H9 (cell line): Measurements from ENCODE around the gene CLPTM1L. TPM values are rescaled to one million over a fixed set of nuclear protein-coding genes. Genes with fewer than 3 reads are reported as not detected.

ENCODE experiments used
- DNase-seq: peaks from one replicate; pipeline ENCODE4 v3.0.0-alpha.2; 2017
- H2AFZ ChIP-seq: one replicate; pipeline ENCODE4 v1.6.1; 2013; ENCODE audit warnings: mild to moderate bottlenecking, low read length, control low read depth, moderate library complexity
- H2AK5ac ChIP-seq: 2 replicates; pipeline ENCODE4 v1.6.1; 2013; ENCODE audit warnings: low read length, control low read depth, mixed read lengths; ENCODE audit not compliant: insufficient read length
- H2BK120ac ChIP-seq: one replicate; pipeline ENCODE4 v1.6.1; 2013; ENCODE audit warnings: low read depth, mild to moderate bottlenecking, low read length, control low read depth, inconsistent platforms; ENCODE audit not compliant: poor library complexity, severe bottlenecking
- H2BK12ac ChIP-seq: 2 replicates; pipeline ENCODE4 v1.6.1; 2013; ENCODE audit warnings: low read length, control low read depth, mixed read lengths, low read depth; ENCODE audit not compliant: insufficient read length
- H2BK15ac ChIP-seq: 2 replicates; pipeline ENCODE4 v1.6.1; 2013; ENCODE audit warnings: low read depth, low read length, control low read depth
- H2BK20ac ChIP-seq: one replicate; pipeline ENCODE4 v1.6.1; 2013; ENCODE audit warnings: low read depth, mild to moderate bottlenecking, low read length, control low read depth, inconsistent platforms; ENCODE audit not compliant: poor library complexity, severe bottlenecking
- H2BK5ac ChIP-seq: 2 replicates; pipeline ENCODE4 v1.6.1; 2013; ENCODE audit warnings: low read length, control low read depth, mixed read lengths; ENCODE audit not compliant: insufficient read length
- H3K14ac ChIP-seq: 2 replicates; pipeline ENCODE4 v1.6.1; 2013; ENCODE audit warnings: low read length, control low read depth; ENCODE audit not compliant: insufficient read depth
- H3K18ac ChIP-seq: 2 replicates; pipeline ENCODE4 v1.6.1; 2013; ENCODE audit warnings: low read depth, mild to moderate bottlenecking, mixed read lengths, low read length, control low read depth; ENCODE audit not compliant: insufficient read length
- H3K23ac ChIP-seq: 2 replicates; pipeline ENCODE4 v1.6.1; 2013; ENCODE audit warnings: low read length, control low read depth, mixed read lengths, low read depth; ENCODE audit not compliant: insufficient read length
- H3K23me2 ChIP-seq: 2 replicates; pipeline ENCODE4 v1.6.1; 2013; ENCODE audit warnings: low read depth, mild to moderate bottlenecking, mixed read lengths, low read length, control low read depth; ENCODE audit not compliant: insufficient read length, poor library complexity, severe bottlenecking
- H3K27ac ChIP-seq: 2 replicates; pipeline ENCODE4 v1.5.1; 2013; ENCODE audit warnings: low read length, control low read depth, mixed read lengths, low read depth; ENCODE audit not compliant: insufficient read length
- H3K27me3 ChIP-seq: 2 replicates; pipeline ENCODE4 v1.6.1; 2013; ENCODE audit warnings: low read length, control low read depth, inconsistent platforms; ENCODE audit not compliant: insufficient read depth
- H3K4ac ChIP-seq: 2 replicates; pipeline ENCODE4 v1.6.1; 2013; ENCODE audit warnings: low read depth, mild to moderate bottlenecking, control low read depth, inconsistent platforms, low read length, moderate library complexity
- H3K4me1 ChIP-seq: 2 replicates; pipeline ENCODE4 v1.6.1; 2013; ENCODE audit warnings: low read length, control low read depth, inconsistent platforms; ENCODE audit not compliant: insufficient read depth
- H3K4me2 ChIP-seq: 2 replicates; pipeline ENCODE4 v1.6.1; 2013; ENCODE audit warnings: low read length, control low read depth, mixed read lengths; ENCODE audit not compliant: insufficient read length, insufficient read depth
- H3K56ac ChIP-seq: 2 replicates; pipeline ENCODE4 v1.6.1; 2013; ENCODE audit warnings: low read depth, mild to moderate bottlenecking, mixed read lengths, low read length, control low read depth; ENCODE audit not compliant: insufficient read length
- H3K79me1 ChIP-seq: 2 replicates; pipeline ENCODE4 v1.6.1; 2013; ENCODE audit warnings: low read depth, mild to moderate bottlenecking, moderate library complexity, low read length, control low read depth, inconsistent platforms; ENCODE audit not compliant: insufficient read depth, poor library complexity, severe bottlenecking
- H3K79me2 ChIP-seq: 2 replicates; pipeline ENCODE4 v1.6.1; 2013; ENCODE audit warnings: low read length, control low read depth, inconsistent platforms; ENCODE audit not compliant: insufficient read depth
- H3K9ac ChIP-seq: 2 replicates; pipeline ENCODE4 v1.6.1; 2013; ENCODE audit warnings: low read length, control low read depth, mixed read lengths; ENCODE audit not compliant: insufficient read length; ENCODE audit errors: extremely low read depth
- H3K9me3 ChIP-seq: one replicate; pipeline ENCODE4 v1.6.1; 2013; ENCODE audit warnings: low read depth, low read length, inconsistent platforms; ENCODE audit not compliant: control insufficient read depth
- H3T11ph ChIP-seq: one replicate; pipeline ENCODE4 v1.6.1; 2013; ENCODE audit warnings: mild to moderate bottlenecking, low read length, control low read depth, inconsistent platforms
- H4K20me1 ChIP-seq: one replicate; pipeline ENCODE4 v1.6.1; 2013; ENCODE audit not compliant: control insufficient read depth, insufficient read length, insufficient read depth
- H4K5ac ChIP-seq: 2 replicates; pipeline ENCODE4 v1.6.1; 2013; ENCODE audit warnings: low read depth, mild to moderate bottlenecking, mixed read lengths, low read length, control low read depth; ENCODE audit not compliant: insufficient read length
- H4K8ac ChIP-seq: replicated peaks from 2 replicates; pipeline ENCODE4 v1.6.1; 2013; ENCODE audit warnings: low read length, control low read depth, mixed read lengths, low read depth; ENCODE audit not compliant: insufficient read length
- H4K91ac ChIP-seq: 2 replicates; pipeline ENCODE4 v1.6.1; 2013; ENCODE audit warnings: low read depth, mild to moderate bottlenecking, moderate library complexity, mixed read lengths, low read length, control low read depth; ENCODE audit not compliant: insufficient read length
- H3K27ac Mint-ChIP-seq, 3 experiments: 2 replicates in 2 of 3; 3 replicates in 1 of 3; pipeline ENCODE4 v1.8.0; 2020 to 2021; ENCODE audit warnings: mixed read lengths in 3 of 3, mild to moderate bottlenecking in 1 of 3, moderate library complexity in 1 of 3
- H3K27me3 Mint-ChIP-seq: 2 replicates; pipeline ENCODE4 v1.8.0; 2021; ENCODE audit warnings: low read depth, mild to moderate bottlenecking, moderate library complexity, mixed read lengths
- H3K36me3 Mint-ChIP-seq, 3 experiments: 2 replicates in 2 of 3; 3 replicates in 1 of 3; pipeline ENCODE4 v1.8.0; 2020 to 2021; ENCODE audit warnings: low read depth in 3 of 3, mixed read lengths in 3 of 3; ENCODE audit not compliant: insufficient read depth in 1 of 3
- H3K4me1 Mint-ChIP-seq, 2 experiments: 2 replicates each; pipeline ENCODE4 v1.8.0; 2020; ENCODE audit warnings: mixed read lengths in 2 of 2
- H3K4me3 Mint-ChIP-seq, 2 experiments: 2 replicates in 1 of 2; 3 replicates in 1 of 2; pipeline ENCODE4 v1.8.0; 2020 to 2021; ENCODE audit warnings: mild to moderate bottlenecking in 2 of 2, mixed read lengths in 2 of 2, moderate library complexity in 1 of 2
- H3K9me3 Mint-ChIP-seq, 2 experiments: 2 replicates in 1 of 2; 3 replicates in 1 of 2; pipeline ENCODE4 v1.8.0; 2020; ENCODE audit warnings: mild to moderate bottlenecking in 2 of 2, mixed read lengths in 2 of 2, moderate library complexity in 1 of 2
- WGBS: extraction: QIAGEN DNeasy Blood & Tissue Kit; methylation state at CpG from one replicate; pipeline ENCODE4 v1.1.7; 2013; ENCODE audit warnings: missing lambda C conversion rate, low lambda C conversion rate, mixed read lengths; ENCODE audit not compliant: insufficient read length; ENCODE audit errors: extremely low coverage; 5-methylcytosine and 5-hydroxymethylcytosine counted together
- total RNA-seq: library from RNA; stranded (reverse); gene quantifications from 2 replicates; pipeline ENCODE4 v1.2.1, GENCODE V29; 2021
- TF ChIP-seq, protein P1 (sequence below): fragments of 200-600 bp; sonication (generic); conservative IDR thresholded peaks from 3 replicates; pipeline ENCODE4 v1.8.0; 2021; ENCODE audit warnings: antibody characterized with exemption, mild to moderate bottlenecking

The CLPTM1L gene
- total RNA-seq, 1 experiment from 2014 or later = 108 TPM

DNA sequence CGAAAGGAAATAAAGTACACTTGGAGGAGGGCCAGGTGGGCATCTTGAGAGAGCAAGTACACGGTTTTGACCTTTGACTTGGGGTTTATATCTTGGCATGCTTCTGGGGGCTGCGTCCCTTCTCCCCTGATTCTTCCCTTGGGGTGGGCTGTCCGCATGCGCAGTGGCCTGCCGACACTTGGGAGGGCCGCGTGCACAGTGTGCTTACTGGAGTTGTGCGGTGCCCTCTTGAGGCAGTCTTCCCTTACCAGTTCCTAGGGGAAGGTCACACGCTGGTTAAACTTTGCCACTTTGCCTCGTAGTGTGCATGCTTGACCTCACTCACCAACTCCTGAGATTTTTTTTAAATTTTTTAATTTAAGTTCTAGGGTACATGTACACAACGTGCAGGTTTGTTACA lies 4.3 kb upstream of the CLPTM1L start:
- peaks cover under 1% of the 10 kb centered on the region; the same call in 1 of the 2 replicates for H3K79me2 ChIP-seq
- WGBS = no CpG with 5 or more reads among the region's 12 CpGs
- H2BK5ac ChIP-seq = no peak overlapping the region
- Mint-ChIP-seq H3K9me3 (no peaks in the 10 kb centered on the region), H3K27ac (no peak overlapping the region), H3K4me1 (peaks cover 14 to 19% of the 10 kb centered on the region in 2 experiments), H3K4me3 (no peak overlapping the region), H3K27me3 (peaks cover 3% of the 10 kb centered on the region; the same call in 1 of the 2 replicates), H3K36me3 (peaks cover 0 to under 1% (median 0%) of the 10 kb centered on the region in 3 experiments; a peak in 1 of 7 replicates)
- no peak overlapping the region for H3K4me2 ChIP-seq
- H3K14ac ChIP-seq = no peak overlapping the region
- no peak overlapping the region for H3K23ac ChIP-seq
- no peak overlapping the region for H4K8ac ChIP-seq
- no peak overlapping the region for H2AFZ ChIP-seq
- H2AK5ac ChIP-seq = no peak overlapping the region
- no peak overlapping the region for H3K9ac ChIP-seq
- H3K56ac ChIP-seq = no peak overlapping the region
- H4K5ac ChIP-seq = no peak overlapping the region
- H4K91ac ChIP-seq = no peak overlapping the region
- H3K4me1 ChIP-seq = no peaks in the 10 kb centered on the region
- TF ChIP-seq, protein P1, sequence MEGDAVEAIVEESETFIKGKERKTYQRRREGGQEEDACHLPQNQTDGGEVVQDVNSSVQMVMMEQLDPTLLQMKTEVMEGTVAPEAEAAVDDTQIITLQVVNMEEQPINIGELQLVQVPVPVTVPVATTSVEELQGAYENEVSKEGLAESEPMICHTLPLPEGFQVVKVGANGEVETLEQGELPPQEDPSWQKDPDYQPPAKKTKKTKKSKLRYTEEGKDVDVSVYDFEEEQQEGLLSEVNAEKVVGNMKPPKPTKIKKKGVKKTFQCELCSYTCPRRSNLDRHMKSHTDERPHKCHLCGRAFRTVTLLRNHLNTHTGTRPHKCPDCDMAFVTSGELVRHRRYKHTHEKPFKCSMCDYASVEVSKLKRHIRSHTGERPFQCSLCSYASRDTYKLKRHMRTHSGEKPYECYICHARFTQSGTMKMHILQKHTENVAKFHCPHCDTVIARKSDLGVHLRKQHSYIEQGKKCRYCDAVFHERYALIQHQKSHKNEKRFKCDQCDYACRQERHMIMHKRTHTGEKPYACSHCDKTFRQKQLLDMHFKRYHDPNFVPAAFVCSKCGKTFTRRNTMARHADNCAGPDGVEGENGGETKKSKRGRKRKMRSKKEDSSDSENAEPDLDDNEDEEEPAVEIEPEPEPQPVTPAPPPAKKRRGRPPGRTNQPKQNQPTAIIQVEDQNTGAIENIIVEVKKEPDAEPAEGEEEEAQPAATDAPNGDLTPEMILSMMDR = no peak
- H2BK120ac ChIP-seq = no peak overlapping the region
- no peak overlapping the region for H3K4ac ChIP-seq
- no peaks in the 10 kb centered on the region for H3K27me3 ChIP-seq
- no peak overlapping the region for H3K27ac ChIP-seq
- DNase-seq = no peak
- H4K20me1 ChIP-seq = no peaks in the 10 kb centered on the region
- H3T11ph ChIP-seq = no peak overlapping the region
- peaks cover 7% of the 10 kb centered on the region for H3K23me2 ChIP-seq
- no peaks in the 10 kb centered on the region for H3K79me1 ChIP-seq
- no peaks in the 10 kb centered on the region for H3K9me3 ChIP-seq
- no peak overlapping the region for H2BK12ac ChIP-seq
- H2BK15ac ChIP-seq = no peak overlapping the region
- no peak overlapping the region for H2BK20ac ChIP-seq
- no peak overlapping the region for H3K18ac ChIP-seq
